ENCODE data around the gene ALOX5AP.
"Not testable (repeated sequence)": the region's sequence is repeated elsewhere in the genome, so short reads cannot be mapped to it uniquely, and the experiment has no call there.

The ALOX5AP gene

DNA sequence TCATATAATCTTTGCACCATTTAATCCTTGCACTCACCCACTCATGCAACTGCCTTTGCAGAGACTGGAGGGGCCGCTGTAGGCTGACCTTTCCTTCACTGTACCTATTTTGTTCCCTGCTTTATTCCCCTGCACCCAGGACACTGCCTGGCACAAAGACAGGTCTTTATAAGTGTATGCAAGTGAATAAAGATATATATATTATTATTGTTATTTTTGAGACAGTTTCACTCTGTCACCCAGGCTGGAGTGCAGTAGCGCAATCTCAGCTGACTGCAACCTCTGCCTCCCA is 3.8 kb downstream of the ALOX5AP start:
- DNase-seq, result no peak

- DNase-seq, result no peak
These were observed 4.7 kb downstream of the ALOX5AP start for GRCh38 chr13:30739761-30740642.

- no peak for DNase-seq
These were observed 7.6 kb downstream of the ALOX5AP start for GRCh38 chr13:30742901-30743300.

- DNase-seq, result no peak
These were observed 8.1 kb downstream of the ALOX5AP start for GRCh38 chr13:30743319-30744055.

DNA sequence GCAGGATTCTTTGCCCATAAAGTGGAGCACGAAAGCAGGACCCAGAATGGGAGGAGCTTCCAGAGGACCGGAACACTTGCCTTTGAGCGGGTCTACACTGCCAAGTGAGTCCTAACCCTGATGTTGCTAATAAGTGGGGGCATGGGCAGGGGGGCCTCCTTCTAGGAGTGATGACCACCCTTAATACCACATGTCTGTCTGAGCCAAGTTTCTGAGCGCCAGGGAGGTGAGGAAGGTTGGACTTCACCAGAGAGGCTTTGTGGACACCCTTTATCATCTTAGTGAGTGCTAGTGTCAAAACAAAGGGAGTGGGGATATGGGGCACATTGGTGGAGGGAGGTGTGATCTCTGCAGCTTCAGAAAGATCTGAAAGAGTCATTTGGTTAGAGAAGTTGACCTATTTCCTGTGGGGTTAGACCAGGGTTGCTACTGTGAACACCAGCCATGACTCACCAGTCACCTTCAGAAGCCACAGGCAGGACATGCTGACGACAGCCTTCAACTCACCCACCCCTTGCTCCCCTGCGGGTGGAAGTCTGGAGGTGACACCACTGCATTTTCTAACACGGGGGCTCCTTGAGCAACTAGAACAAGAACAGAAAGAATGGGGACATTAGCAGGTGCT is 8.8 kb downstream of the ALOX5AP start:
- DNase-seq, result no peak

- no peak for DNase-seq
These were observed 9.3 kb downstream of the ALOX5AP start for GRCh38 chr13:30744681-30745077.

GRCh38 chr13:30745906-30746686 is 10.8 kb downstream of the ALOX5AP start:
- no peak for DNase-seq

DNA sequence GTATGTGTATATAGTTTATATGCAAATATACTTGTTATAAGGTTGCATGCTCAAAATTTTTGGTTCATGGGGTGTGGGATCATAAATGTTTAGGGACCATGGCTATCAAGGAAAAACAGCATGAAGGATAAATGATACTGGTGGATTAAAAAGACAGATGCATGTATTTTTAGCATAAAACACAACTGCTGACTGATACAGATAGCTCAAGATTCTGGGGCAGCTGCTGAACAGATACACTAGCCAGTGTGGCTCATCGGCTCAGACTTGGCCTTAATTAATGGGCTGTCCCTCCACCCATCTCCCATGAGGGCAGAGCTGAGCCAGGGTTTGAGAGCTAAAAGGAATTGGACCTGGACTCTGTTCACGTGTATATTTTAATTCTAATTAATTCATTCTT is 11.4 kb downstream of the ALOX5AP start:
- no peak for DNase-seq

GRCh38 chr13:30747845-30748244 is 12.5 kb downstream of the ALOX5AP start:
- DNase-seq, result not testable (repeated sequence)

DNA sequence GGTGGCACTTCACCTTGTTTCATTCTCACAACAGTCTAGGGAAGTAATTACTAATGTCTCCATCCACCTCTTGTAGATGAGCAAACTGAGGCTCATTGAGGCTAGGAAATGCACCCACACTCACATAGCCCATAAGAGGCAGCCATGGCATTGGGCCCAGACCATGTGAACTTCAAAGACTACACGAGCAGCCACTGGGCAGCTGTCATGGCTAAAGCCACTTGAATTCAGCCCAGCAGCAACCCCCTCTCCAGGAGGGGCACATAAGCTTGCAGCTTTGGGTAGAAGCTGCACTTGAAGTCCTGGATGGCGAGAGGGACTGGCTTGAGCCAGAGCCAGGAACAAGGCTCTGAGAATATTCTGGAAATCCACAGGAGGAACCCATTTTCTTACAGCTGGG is 13.4 kb downstream of the ALOX5AP start:
- DNase-seq, result no peak

- DNase-seq, result no peak
These were observed 14.7 kb downstream of the ALOX5AP start for GRCh38 chr13:30750036-30750435.

GRCh38 chr13:30751183-30751933 is 16.0 kb downstream of the ALOX5AP start:
- no peak for DNase-seq

- DNase-seq, result no peak
These were observed 17.0 kb downstream of the ALOX5AP start for GRCh38 chr13:30752201-30752797.

- no peak for DNase-seq
These were observed 17.8 kb downstream of the ALOX5AP start for GRCh38 chr13:30753030-30753616.

DNA sequence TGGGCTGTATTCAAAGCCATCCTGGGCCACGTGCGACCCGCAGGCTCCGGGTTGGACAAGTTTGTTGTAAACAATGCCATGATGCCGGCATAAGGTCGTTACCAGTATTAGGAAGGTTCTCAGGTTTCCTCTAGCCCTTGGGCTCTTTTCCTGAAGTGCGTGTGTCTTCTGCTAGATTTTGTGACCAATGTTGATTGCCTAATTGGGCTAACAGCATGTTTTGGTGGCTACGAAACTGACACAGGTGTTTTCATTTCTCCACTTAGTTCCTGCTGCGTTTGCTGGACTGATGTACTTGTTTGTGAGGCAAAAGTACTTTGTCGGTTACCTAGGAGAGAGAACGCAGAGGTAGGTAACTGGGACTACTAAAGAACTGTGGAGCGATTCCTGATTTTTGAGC is 20.3 kb downstream of the ALOX5AP start:
- DNase-seq, result no peak

DNA sequence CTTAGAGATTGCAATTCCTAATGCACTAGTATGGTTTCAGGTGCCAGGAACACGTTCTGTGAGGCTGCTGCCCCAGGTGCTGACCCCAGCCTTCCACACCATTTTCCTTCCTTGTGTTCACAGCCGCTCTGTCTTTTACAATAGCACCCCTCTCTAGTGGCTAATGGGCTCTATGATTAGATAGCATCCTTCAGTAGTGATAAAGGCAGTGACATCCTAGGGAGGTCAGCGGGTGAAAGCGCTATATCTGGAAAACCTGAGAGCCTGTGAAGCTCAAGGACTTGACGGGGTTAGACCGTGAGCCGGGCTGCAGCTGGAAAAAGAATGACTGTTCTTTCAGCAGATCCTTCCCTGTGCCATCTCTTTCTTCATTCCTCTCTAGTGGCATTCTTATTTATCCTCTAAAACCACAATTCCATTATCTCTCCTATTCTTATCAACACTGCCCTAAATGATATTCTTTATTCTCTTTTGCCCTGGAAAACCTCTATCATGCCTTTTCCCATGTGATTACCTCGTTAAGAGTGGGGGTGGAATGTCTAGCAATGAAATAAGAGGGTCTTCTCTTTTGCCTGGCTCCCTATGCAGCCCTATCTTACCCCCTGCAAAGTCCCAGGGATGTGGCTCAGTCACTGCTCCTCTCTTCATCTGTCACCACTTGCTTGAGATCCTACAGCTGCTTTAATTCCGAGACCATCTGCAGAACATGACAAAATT is 21.8 kb downstream of the ALOX5AP start:
- no peak for DNase-seq

- no peak for DNase-seq
These were observed 24.4 kb downstream of the ALOX5AP start for GRCh38 chr13:30759748-30760147.

DNA sequence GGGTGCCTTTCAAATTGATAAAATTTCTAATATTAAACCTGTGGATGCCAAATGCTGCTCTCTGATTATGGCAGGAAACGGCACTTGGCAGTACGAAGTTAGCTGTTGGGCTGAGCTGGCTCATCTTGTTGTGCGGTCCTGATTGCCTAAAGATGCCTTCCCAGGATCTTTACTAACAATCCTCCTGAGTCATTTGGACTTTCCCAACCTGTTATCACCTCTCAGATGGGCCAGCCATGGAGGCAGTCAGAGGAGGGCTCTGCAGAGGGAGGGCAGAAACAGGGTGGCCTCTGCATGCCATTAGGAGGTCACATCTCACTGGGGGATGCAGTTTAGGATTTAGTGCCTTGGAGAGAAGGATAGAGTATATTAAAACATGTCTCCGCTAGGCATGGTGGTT is 27.3 kb downstream of the ALOX5AP start:
- DNase-seq, result no peak

DNA sequence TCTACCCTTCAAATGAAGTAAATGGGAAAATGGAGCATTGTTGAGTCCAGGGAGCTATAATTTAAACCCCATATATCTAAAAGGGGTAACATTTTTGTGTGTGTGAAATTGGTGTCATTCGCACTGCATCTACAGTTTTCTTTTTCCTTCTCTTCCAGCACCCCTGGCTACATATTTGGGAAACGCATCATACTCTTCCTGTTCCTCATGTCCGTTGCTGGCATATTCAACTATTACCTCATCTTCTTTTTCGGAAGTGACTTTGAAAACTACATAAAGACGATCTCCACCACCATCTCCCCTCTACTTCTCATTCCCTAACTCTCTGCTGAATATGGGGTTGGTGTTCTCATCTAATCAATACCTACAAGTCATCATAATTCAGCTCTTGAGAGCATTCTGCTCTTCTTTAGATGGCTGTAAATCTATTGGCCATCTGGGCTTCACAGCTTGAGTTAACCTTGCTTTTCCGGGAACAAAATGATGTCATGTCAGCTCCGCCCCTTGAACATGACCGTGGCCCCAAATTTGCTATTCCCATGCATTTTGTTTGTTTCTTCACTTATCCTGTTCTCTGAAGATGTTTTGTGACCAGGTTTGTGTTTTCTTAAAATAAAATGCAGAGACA is 28.6 kb downstream of the ALOX5AP start:
- DNase-seq, result no peak

GRCh38 chr13:30766231-30766630 is 30.9 kb downstream of the ALOX5AP start:
- DNase-seq, result no peak
